ENCODE measurements around the gene RASGRF2.

RASGRF2 gene, protein sequence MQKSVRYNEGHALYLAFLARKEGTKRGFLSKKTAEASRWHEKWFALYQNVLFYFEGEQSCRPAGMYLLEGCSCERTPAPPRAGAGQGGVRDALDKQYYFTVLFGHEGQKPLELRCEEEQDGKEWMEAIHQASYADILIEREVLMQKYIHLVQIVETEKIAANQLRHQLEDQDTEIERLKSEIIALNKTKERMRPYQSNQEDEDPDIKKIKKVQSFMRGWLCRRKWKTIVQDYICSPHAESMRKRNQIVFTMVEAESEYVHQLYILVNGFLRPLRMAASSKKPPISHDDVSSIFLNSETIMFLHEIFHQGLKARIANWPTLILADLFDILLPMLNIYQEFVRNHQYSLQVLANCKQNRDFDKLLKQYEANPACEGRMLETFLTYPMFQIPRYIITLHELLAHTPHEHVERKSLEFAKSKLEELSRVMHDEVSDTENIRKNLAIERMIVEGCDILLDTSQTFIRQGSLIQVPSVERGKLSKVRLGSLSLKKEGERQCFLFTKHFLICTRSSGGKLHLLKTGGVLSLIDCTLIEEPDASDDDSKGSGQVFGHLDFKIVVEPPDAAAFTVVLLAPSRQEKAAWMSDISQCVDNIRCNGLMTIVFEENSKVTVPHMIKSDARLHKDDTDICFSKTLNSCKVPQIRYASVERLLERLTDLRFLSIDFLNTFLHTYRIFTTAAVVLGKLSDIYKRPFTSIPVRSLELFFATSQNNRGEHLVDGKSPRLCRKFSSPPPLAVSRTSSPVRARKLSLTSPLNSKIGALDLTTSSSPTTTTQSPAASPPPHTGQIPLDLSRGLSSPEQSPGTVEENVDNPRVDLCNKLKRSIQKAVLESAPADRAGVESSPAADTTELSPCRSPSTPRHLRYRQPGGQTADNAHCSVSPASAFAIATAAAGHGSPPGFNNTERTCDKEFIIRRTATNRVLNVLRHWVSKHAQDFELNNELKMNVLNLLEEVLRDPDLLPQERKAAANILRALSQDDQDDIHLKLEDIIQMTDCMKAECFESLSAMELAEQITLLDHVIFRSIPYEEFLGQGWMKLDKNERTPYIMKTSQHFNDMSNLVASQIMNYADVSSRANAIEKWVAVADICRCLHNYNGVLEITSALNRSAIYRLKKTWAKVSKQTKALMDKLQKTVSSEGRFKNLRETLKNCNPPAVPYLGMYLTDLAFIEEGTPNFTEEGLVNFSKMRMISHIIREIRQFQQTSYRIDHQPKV (N-terminal part only)

DNA sequence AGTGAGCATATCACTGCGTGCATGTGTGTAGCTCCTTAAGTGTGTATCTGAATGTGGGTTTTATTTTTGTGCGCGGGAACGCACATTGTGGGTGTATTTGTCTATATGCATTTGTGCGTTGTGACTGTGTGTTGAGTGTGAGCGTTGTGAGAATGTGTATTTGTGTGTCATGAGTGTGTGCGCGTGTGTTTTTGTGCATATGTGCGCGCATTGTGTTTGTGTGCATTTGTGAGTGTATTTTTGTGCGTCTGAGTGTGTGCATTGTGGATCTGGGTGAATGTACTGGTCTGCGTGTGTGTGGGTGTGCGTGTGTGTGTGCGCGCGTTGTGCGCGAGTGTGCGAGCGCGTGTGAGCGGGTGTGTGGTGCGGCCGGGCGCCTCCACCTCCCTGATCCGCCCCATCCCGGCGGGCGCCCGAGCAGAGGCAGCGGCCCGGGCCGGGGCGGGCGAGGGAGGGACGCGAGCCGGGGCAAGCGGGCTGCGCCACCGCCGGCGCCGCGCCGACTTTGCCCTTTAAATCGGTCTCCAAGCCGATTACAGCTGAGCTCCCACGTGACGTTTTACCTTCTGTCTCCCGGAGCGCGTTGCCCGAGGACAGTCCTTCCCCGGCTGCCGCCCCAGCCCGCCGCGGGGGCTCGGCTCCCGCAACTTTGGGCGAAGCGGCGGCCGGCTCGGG is at the start of gene RASGRF2:
Gene RASGRF2 (plus strand): TSS at position 596 of the 675 bp plus-strand sequence. CDS start 376 bp downstream, outside the sequence.
- no peak for DNase-seq (ENCODE audit: low spot score)

DNA sequence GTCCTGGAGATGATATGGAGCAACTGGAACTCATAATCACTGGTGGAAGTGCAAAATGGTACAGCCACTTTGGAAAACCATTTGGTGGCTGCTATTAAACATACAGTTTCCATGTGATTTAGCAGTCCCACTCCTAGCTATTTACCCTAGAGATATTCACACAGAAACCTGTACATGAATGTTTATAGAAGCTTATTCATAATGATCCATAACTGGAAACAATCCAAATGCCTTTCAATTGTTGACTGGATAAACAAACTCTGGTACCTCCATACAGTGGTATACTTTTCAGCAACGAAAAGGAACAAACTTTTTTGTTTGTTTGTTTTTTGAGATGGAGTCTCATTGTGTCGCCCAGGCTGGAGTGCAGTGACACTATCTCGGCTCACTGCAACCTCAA is 47.7 kb upstream of the RASGRF2 start:
- no peak for DNase-seq (ENCODE audit: low spot score)

DNA sequence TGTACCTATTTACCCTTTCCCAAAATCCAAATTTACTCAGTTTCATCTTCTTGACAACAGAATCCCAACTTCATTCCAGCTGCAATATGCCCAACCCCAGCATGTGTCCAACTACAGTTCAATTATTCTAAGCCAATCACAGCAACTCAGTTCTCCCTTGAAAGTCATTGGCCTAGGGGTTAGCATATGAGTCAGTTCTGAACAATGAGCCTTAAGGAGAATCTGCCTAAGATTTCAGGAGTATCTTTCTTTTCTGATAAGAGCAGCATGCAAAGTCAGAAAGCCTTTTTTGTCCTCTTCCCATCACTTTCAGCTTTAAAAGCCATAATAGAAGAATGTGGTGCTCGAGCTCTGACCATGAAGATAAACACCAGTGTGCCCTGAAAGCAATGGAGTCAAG is 44.4 kb upstream of the RASGRF2 start:
- no peak for DNase-seq (ENCODE audit: low spot score)

DNA sequence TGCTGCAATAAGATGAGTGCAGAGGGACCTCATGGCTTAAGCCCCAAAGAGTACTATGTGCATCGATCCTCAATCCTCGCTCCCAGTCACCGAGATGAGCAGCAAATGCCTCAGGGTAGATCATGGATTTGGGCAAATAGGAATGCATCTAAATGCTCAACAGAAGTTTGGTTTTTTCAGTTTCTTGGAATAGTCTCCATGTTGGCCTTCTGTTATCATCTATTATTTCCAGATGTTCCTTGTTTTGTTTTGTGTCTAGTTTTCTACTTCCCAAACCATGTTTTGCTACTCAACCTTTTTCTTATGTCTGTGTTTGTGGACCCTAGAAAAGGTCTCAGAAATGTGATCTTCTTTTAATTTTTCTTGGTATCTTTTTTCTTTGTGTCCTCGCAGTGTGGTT is 43.5 kb upstream of the RASGRF2 start:
- no peak for DNase-seq (ENCODE audit: low spot score)

DNA sequence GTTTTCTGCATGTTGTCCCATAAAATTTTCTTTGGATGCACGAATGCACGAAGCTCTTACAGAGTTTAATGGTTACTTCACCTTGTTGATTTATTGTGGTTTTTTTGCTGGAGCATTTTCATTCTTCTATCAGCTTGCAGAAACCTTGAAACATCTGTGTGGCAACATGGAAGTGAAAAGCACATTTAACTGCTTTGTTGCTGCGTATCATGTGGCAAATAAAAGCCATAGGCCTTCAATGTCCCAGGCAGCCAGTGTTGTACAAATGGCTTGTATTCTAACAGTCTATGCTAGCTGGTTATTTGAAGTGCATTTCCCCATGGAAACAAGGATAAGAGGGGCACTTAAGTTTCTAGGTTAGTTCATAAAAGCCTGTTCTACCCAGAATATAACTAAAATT is 42.5 kb upstream of the RASGRF2 start:
- no peak for DNase-seq (ENCODE audit: low spot score)

DNA sequence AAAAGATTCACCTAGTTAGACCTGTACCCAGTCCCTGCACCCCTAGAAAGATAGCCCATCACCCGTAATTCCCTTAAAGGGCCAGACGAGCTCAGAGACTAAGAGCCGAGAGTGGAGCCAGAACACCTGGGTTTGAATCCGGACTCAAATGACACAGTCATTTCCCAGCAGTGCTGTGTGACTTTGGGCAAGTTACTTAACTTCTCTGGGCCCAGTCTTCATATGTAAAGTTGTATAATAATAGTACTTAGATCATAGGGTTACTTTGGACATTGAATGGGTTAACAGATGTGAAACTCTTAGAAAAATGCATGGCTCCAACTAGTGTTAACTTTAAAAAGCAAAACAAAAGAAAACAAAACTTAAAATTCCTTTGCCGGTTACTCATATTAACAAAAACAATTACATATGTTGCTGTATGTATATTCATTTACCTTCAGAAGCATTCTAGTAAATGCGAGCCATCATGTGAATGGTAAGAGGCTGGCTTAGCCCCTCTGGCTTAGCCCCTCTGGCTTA is 40.4 kb upstream of the RASGRF2 start:
- DNase-seq (ENCODE audit: low spot score), result no peak

DNA sequence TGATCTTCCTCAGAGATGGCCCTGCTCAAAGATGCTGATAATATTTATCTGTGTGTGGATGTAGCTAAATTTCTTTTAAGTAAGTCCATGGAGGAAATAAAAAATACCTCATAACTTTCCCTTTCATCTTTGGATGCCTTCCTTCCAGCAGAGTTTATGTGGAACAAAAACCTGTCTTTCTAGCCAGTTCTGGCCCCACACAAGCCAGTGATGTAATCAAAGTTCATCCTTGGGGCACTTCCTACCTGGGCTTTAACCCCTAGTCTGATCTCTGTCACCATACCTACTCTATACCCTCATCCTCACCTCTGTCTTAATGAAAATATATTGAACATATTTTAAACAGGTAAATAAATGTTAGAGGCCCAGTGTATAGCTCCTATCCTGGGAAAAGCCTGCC is 39.8 kb upstream of the RASGRF2 start:
- no peak for DNase-seq (ENCODE audit: low spot score)

DNA sequence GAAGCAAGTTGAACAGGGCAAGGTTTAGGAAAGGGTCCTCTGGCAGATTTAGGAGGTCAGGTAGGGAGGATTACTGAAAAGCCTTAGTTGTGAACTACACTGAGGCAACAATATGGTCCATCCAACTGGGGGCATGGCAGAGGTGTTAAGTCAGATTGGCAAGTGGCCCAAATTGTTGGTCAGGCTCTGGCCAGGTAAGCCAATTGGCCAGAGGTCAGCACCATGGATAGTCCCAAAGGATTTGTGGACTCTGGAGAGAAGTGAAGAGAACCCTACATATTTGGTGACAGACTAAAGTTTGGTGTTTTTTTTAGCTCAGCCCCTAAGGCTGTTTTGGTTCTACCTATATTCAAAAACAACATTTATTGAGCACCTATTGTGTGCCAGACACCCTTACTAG is 39.1 kb upstream of the RASGRF2 start:
- no peak for DNase-seq (ENCODE audit: low spot score)

DNA sequence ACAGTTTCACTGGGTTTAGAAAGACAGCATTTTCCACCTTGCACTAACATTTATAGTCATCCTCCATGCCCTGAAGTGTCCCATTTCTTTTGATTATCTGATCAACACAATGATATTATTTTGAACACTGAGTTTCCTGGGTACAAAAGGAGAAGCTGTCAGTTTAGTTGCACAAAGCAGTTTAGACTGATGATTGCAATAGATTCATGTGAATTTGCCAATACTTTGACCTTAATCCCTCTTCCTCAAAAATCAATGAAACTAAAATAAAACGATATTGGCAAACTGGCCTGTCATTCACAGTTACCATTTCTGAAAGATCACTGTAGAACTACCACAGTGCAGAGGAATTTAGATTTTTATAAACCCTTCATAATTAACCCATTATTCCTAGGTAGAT is 34.2 kb upstream of the RASGRF2 start:
- DNase-seq (ENCODE audit: low spot score), result no peak

DNA sequence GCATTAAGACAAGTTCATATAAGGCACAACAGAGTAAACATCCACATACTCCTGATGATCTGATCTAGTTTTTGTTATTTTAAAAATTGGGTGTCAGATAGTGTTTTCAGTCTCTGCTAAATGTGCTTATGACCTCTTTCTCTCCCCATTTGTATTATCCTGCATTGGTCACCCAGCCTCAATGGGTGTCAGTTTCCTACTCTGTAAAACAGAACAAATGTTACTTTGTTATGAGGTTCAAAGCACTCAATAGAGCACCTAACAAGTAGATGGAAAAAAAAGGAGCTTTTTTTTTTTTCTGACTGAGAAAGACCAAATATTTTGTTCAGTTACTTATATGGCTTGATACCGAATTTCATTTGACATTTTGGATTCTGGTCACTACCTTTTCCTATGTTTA is 33.6 kb upstream of the RASGRF2 start:
- no peak for DNase-seq (ENCODE audit: low spot score)

DNA sequence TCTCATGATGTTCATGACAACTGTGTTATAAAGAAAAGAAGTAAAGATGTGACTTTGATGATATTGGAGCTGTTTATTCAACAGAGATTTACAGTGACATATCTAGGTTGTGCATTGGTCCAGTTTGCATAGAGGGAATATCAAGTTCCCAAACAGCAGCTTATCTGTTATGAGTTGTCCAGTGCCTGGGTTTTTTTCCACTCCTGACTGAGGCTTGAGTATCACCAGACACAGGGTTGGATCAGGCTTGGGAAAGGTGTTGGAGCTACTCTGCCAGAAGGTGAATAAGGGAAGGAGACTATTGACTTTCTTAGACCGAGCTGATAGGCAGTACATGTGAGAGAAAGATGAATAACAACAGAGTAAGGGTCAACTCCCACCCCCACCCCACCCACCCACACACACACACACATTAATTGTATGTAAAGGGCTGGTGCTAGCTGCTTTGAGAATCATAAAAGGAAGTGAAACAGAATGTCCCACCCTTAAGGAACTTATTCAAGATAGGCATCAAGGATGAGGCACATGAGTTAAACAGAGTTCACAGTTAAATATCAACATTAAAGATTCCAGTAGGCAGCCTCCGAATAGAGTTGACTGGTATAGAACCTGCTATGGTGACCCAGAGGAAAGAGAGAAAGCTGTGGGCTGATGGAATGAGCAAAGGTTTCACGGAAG is 33.0 kb upstream of the RASGRF2 start:
- DNase-seq (ENCODE audit: low spot score), result no peak

DNA sequence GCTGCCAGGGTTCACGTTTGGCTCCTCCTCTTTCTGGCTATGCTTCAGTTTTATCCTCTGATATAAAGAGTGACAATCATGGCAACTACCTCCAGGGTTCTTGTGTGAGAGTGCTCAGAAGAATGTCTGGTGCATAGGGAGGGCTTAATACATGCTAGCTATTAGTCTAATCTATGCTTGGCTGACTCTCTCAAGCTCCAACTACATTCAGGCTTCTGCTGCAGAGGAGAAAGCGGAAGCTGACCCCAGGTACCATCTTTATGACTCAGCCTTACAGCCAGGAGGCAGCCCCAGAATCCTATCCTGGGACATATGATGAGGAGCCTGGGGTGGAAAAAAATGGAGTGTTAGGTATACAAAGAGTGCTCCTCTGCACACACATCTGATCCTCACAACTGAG is 32.1 kb upstream of the RASGRF2 start:
- no peak for DNase-seq (ENCODE audit: low spot score)

DNA sequence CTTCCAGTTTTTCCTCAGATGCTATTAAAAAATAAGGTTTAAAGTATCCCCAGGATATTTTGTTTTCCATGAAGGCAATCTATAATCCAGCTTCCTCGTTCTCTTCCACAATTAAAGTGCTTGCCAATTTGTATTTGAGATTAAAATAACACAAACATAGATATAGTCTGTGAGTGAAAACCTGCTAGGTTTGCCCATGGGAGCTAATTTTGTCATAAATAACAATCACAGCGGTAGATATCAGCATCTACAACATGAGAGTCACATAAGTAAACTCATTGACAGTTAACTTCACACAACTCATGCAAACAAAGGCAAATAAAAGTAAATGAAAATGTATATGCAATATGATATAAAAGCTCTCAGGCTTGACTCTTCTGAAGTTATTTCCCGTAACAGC is 29.2 kb upstream of the RASGRF2 start:
- no peak for DNase-seq (ENCODE audit: low spot score)

DNA sequence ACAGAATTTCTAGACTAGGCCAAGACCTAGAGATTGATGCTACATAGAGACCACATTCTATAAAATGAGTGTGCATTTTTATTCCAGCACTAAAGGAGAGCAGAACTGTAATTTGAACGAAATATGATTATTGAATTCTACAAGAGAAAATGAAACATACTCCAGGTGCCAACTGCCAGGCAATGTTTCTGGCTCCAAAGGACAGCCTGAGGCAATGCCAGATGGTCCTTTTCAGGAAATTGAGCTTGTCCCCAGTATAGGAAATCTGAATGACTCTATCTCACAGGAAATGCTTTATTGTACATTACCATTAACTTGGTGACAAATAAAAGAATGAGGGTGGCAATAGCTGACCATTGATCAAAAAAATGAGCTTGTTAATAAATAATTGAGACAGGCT is 28.8 kb upstream of the RASGRF2 start:
- DNase-seq (ENCODE audit: low spot score), result no peak

DNA sequence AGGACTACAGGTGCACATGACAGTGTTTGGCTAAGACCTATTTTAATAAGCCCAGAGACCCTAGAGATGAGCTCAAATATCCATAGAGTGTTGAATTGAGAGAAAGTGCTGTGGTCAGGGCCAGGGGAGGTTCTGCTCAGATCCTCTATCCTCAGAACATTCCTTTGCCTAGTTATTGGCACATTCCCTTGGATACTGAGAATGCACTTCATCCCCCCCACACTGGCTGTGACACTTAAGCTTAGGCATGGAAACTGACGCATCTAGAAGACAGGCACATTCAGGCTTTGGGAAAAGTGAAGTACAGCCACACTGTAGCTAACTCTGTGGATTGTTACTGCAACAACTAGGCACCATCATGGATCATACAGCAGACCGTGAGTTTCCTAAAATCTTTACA is 27.1 kb upstream of the RASGRF2 start:
- DNase-seq (ENCODE audit: low spot score), result no peak

DNA sequence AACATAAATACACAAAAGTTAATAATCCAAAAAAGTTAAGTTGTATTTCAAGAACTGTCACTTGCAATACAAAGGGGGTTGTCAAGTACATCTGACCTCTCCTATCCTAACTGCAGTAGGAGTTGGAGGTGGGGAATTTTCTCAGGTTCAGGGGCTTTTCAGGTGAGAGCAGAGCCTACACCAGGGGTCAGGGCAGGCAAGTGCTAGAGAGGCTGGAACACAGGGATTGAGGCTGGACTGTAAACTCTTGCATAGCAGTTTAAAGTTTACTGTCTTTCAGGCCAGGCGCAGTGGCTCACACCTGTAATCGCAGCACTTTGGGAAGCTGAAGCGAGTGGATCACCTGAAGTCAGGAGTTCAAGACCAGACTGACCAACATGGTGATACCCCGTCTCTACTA is 25.4 kb upstream of the RASGRF2 start:
- no peak for DNase-seq (ENCODE audit: low spot score)

DNA sequence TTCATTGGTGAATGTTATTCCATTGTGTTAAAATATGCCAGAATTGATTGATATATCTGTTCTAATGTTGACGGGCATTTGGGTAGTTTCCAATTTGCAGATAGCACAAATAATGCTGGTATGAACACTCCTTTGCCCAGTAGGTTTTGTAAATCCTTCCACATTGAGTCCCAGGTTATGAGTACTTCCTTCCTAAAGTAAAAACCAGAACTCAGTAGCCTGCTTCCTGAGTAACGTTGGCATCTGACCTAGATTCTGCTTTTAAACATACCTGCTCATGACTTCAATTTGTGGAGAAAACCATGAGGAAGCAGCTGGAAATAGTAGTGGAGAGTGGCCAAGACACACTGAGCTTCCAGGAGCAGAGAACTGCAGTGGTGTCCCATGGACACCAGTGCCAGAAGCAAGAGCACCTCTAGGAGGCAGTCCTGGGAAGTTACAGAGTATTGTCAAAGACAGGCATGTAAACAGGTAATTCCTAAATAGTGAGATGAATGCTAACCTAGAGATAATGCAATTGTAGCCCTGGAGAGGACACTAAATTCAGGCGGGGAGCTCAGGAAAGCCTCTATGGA is 24.3 kb upstream of the RASGRF2 start:
- no peak for DNase-seq (ENCODE audit: low spot score)

DNA sequence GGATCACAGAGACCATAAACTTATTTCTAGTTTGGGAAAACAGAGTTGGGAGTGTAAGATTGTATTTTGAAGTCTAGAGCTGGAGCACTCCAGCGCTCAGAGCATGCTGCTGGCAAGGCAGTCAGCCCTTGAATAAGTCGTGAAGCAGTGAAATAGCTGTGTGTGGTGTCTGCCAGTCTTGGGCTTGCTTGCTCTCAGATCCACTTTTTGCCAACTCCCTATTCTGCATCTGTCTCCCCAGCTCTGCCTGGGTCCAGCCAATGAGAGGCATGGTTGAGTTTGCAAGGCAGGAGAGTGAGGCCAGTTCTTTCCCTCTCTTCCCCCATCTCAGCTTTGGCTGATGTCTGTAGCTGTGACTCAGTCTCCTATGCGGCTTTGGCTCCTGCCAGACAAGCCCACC is 23.3 kb upstream of the RASGRF2 start:
- no peak for DNase-seq (ENCODE audit: low spot score)

DNA sequence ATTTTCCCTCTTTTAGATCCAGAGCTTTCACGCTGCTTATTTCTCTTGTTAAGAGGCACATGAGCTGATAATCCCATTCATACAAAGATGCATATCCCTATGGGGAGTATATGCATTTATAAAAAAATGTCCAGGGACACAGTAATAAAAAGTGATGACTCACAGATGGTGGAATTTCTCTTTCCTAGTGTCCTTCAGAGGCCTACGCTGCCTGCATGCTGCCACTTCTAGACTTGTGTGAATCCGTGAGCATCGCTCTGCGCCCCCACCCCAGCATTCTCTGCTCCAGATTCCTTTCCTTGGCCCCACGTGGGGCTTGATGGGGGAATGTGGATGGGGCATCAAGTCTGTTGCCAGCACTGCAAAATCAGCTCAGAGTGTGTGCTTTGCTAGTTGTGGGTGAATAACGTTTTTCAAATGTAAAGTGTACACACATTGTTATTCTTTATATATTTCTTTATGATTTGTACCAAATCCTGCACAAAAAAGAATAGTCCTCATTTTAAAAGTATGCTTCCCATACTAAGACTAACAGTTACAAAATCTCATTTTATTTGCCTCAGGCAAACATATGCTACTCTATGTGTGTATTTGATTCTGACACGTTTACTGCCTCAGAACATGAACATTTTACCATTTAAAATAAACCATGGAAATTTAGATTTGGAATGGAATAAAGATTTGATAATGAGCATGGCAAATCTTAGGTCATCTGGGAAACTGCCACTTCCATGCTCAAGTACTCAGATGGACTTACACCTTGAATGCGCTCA is 22.4 kb upstream of the RASGRF2 start:
- DNase-seq (ENCODE audit: low spot score), result no peak

DNA sequence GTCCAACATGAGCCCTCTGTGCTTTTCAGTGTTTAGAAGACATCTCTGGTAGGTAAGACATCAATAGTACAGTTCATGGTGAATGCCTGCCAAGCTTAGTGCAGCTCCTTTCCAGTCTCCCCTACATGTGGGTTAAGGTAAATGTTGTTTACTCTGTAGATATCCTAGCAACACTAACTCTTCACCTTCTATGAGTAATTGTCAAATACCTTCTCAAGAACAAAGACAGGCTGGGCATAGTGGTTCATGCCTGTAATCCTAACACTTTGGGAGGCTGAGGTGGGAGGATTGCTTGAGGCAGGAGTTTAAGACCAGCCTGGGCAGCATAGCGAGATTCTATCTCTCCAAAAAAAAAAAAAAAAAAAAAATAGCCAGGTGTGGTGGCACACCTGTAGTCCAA is 18.7 kb upstream of the RASGRF2 start:
- DNase-seq (ENCODE audit: low spot score), result no peak
